ENCODE data around the gene SPATC1L. TPM values are rescaled to one million over a fixed set of nuclear protein-coding genes. Genes with fewer than 3 reads are reported as not detected.

SPATC1L gene
- total RNA-seq, 1 donor from 2014 or later, result 25.3 TPM

DNA sequence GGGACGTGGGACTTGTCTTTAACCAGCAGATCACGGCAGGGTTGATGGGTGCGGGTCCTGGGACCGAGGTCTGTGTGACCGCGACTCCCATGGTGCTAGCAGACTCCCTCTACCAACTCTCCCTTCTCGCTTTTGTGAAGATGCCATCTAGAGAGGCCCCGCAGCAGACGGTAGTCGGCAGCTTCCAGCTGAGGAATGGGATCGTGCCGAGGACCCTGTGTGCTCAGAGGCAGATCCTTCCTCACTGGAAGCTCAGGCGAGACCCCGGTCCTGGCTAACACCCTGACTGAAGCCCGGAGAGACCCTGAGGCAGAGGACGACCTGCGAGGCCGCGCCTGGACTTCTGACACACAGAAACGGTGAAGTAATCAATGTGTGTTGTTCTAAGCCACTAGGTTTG is 12.5 kb upstream of the SPATC1L start:
- Mint-ChIP-seq H3K27me3 (ENCODE audit: unreplicated experiment) (peaks cover 7% of the 10 kb centered on the region), H3K4me1 (ENCODE audit: unreplicated experiment) (no peaks in the 10 kb centered on the region), H3K36me3 (ENCODE audit: low read depth, unreplicated experiment) (peaks cover 61% of the 10 kb centered on the region), H3K4me3 (ENCODE audit: unreplicated experiment) (no peak overlapping the region), H3K9me3 (ENCODE audit: unreplicated experiment) (no peaks in the 10 kb centered on the region), H3K27ac (ENCODE audit: unreplicated experiment) (no peak overlapping the region)
- DNase-seq (ENCODE audit: low spot score), result no peak
- TF ChIP-seq, protein P1, sequence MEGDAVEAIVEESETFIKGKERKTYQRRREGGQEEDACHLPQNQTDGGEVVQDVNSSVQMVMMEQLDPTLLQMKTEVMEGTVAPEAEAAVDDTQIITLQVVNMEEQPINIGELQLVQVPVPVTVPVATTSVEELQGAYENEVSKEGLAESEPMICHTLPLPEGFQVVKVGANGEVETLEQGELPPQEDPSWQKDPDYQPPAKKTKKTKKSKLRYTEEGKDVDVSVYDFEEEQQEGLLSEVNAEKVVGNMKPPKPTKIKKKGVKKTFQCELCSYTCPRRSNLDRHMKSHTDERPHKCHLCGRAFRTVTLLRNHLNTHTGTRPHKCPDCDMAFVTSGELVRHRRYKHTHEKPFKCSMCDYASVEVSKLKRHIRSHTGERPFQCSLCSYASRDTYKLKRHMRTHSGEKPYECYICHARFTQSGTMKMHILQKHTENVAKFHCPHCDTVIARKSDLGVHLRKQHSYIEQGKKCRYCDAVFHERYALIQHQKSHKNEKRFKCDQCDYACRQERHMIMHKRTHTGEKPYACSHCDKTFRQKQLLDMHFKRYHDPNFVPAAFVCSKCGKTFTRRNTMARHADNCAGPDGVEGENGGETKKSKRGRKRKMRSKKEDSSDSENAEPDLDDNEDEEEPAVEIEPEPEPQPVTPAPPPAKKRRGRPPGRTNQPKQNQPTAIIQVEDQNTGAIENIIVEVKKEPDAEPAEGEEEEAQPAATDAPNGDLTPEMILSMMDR (IDR thresholded peaks at IDR 0.05; ENCODE audit: unreplicated experiment), result no peak

DNA sequence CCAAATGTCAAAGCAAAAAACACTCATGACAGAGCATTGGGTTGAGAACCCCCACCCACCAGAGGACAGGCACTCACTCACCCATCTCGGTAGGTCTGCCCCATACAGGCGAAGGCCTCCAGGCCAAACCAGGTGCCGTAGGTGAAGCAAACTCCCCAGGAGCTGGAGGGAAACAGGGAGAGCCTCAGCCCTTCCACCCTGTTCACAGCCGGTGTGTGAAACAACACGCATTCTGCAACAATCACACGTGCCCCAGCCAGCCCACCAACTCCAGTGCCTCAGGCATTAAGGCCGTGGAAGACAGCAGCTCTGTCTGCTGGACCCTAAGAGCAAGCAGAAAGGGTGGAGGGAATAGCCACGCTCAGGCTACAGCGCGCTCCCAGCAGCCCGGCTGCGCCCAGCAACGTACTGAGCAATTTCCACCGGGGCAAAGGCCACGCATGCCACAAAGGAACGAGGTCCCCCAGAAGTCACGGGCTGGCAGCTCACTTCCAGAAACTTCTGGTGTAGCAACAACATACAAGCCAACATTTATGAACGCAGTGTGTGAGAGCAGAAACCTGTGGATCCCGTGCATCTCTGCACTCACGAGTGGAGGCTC is 11.4 kb upstream of the SPATC1L start:
- Mint-ChIP-seq H3K9me3 (ENCODE audit: unreplicated experiment) (no peaks in the 10 kb centered on the region), H3K27ac (ENCODE audit: unreplicated experiment) (no peak overlapping the region), H3K36me3 (ENCODE audit: low read depth, unreplicated experiment) (peaks cover 69% of the 10 kb centered on the region), H3K4me3 (ENCODE audit: unreplicated experiment) (peak overlapping the region; percentile 42), H3K27me3 (ENCODE audit: unreplicated experiment) (peaks cover 7% of the 10 kb centered on the region), H3K4me1 (ENCODE audit: unreplicated experiment) (no peaks in the 10 kb centered on the region)
- TF ChIP-seq, protein P1 (IDR thresholded peaks at IDR 0.05; ENCODE audit: unreplicated experiment), result no peak
- DNase-seq (ENCODE audit: low spot score), result no peak

DNA sequence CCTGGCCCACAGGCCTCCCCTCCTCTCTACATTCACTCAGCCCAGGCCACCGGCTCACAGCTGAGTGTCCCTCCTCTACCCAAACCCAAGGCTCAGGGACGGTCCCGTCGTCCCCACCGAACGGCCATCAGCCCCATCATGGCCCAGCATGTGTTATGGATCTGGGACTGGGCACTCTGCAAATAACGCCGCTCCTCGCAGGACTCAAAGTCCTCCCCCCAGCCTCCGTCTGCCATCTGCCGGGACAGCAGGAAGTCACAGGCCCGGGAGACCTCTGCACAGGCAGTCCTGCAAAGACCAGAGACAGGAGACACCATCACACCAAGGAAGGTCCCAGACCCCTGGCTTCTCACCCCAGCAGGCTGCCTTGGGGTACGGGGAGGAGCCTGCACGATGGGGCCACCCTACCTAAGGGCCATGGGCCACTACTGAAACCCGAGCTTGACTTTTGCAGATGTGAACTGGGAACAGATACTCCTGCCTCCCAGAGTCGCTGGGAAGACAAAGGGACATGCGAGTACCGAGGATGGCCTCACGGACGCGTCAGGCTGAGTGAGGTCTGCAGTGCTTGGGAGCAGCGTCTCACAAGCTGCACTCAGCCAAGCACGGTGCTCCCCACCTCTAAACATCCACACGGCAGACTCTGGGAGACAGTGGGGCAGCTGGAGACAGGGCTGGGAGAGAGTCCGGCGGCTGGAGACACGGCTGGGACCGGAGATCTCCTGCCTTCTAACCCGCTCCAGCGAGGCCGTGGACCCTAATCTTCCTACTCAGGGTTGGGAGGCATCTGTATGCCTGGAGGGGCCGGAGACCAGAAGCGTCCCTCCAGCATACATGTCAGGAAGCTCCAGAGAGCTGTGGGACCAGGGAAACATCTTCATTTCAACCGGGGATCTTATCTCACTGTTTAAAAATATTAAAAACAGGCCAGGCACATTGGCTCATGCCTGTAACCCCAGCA is 10.4 kb upstream of the SPATC1L start:
- Mint-ChIP-seq H3K27me3 (ENCODE audit: unreplicated experiment) (peaks cover 9% of the 10 kb centered on the region), H3K27ac (ENCODE audit: unreplicated experiment) (no peak overlapping the region), H3K4me1 (ENCODE audit: unreplicated experiment) (no peaks in the 10 kb centered on the region), H3K9me3 (ENCODE audit: unreplicated experiment) (no peaks in the 10 kb centered on the region), H3K4me3 (ENCODE audit: unreplicated experiment) (peak overlapping the region; percentile 73), H3K36me3 (ENCODE audit: low read depth, unreplicated experiment) (peaks cover 60% of the 10 kb centered on the region)
- no peak for DNase-seq (ENCODE audit: low spot score)
- TF ChIP-seq, protein P1 (IDR thresholded peaks at IDR 0.05; ENCODE audit: unreplicated experiment), result no peak

DNA sequence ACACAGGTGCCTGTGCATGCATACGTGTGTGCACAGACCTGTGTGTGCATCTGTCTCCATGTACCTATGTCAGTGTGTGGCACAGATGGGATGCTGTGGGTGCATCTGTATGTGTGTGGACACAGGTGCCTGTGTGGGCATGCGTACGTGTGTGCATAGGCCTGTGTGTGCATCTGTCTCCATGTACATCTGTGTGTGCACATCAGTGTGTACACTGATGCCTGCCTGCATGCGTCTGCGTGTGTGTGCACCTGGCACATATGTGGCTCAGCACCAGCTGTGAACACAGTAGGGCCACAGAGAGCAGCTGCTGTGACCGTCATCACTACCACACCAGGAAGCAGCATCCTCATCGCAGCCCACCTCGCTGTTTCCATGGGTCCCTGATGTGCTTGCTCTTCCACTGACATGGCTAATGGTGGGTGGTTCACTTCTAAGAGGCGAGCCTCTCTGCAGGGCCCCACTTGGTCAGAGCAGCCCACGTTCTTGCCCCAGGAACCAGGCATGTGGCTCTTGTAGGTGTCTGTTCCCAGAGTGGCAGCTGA is 9.6 kb upstream of the SPATC1L start:
- TF ChIP-seq, protein P1 (IDR thresholded peaks at IDR 0.05; ENCODE audit: unreplicated experiment), result no peak
- no peak overlapping the region for H3K27ac Mint-ChIP-seq (ENCODE audit: unreplicated experiment)
- H3K4me1 Mint-ChIP-seq (ENCODE audit: unreplicated experiment), result peaks cover 7% of the 10 kb centered on the region
- no peaks in the 10 kb centered on the region for H3K9me3 Mint-ChIP-seq (ENCODE audit: unreplicated experiment)
- peaks cover 14% of the 10 kb centered on the region for H3K27me3 Mint-ChIP-seq (ENCODE audit: unreplicated experiment)
- H3K4me3 Mint-ChIP-seq (ENCODE audit: unreplicated experiment), result peak overlapping the region; percentile 73
- peaks cover 58% of the 10 kb centered on the region for H3K36me3 Mint-ChIP-seq (ENCODE audit: low read depth, unreplicated experiment)
- no peak for DNase-seq (ENCODE audit: low spot score)
